Gastroesophageal sphincter (tissue), 3 donors: Measurements from ENCODE around the gene EID2B.

ENCODE experiments used
- CTCF ChIP-seq, 4 experiments: fragments of 200-600 bp in 2 of 4; fragments of 450-650 bp in 2 of 4; sonication (generic) in 1 of 4; IDR thresholded peaks; one replicate each; pipeline ENCODE4 v1.5.1; 2017 to 2019; ENCODE audit warnings: antibody characterized with exemption in 4 of 4, mild to moderate bottlenecking in 2 of 4, moderate library complexity in 2 of 4
- EP300 ChIP-seq: sonication (generic); formaldehyde crosslinking; IDR thresholded peaks from one replicate; pipeline ENCODE4 v1.6.1; 2017; ENCODE audit warnings: antibody characterized with exemption, mild to moderate bottlenecking
- POLR2AphosphoS5 ChIP-seq: sonication (generic); formaldehyde crosslinking; IDR thresholded peaks from one replicate; pipeline ENCODE4 v1.6.1; 2017; ENCODE audit warnings: antibody characterized with exemption

- TF ChIP-seq POLR2AphosphoS5 = no peak
- no peak for TF ChIP-seq CTCF (IDR thresholded peaks at IDR 0.05)
- no peak for TF ChIP-seq EP300
Observed at GRCh38 chr19:39518458-39518857, 14.2 kb downstream of the EID2B start.
